Caco-2 (cell line): ENCODE data around the gene ZDHHC13. TPM values are rescaled to one million over a fixed set of nuclear protein-coding genes. Genes with fewer than 3 reads are reported as not detected.

Experiments
- BruUV-seq: library from RNA; stranded (reverse); fragments of 400-500 nt; replicated peaks from 2 replicates; lab custom pipeline; 2021; lab: Mats Ljungman, UMichigan
- CTCF ChIA-PET: fragments of 300-600 bp; sonication (Branson Sonifier 250); formaldehyde crosslinking; loops from one replicate; lab custom pipeline; 2022; ENCODE audit warnings: antibody characterized with exemption; lab: Charles Lee
- POLR2A ChIA-PET: fragments of 300-600 bp; sonication (Branson Sonifier 250); formaldehyde crosslinking; loops from one replicate; lab custom pipeline; 2022; ENCODE audit warnings: antibody characterized with exemption; lab: Charles Lee
- DNase-seq, 2 experiments: peaks; one replicate each; pipeline versions ENCODE4 v3.0.0 to v3.0.0-alpha.2; 2020 to 2022
- H3K27me3 ChIP-seq: replicated peaks from 2 replicates; pipeline ENCODE4 v1.6.0; 2011; ENCODE audit warnings: low read length; ENCODE audit not compliant: control insufficient read depth, insufficient read depth
- H3K36me3 ChIP-seq: 2 replicates; pipeline ENCODE4 v1.5.1; 2011; ENCODE audit warnings: low read length; ENCODE audit not compliant: control insufficient read depth, insufficient read depth
- H3K4me1 ChIP-seq: fragments of 250-450 bp; sonication (Bioruptor Pico); 2 replicates; pipeline ENCODE4 v1.5.1; 2020; ENCODE audit warnings: mild to moderate bottlenecking
- H3K4me3 ChIP-seq: 2 replicates; pipeline ENCODE4 v1.5.1; 2011; ENCODE audit warnings: low read depth, mild to moderate bottlenecking, control low read depth, low read length
- H3K9me3 ChIP-seq: fragments of 250-450 bp; sonication (Bioruptor Pico); 2 replicates; pipeline ENCODE4 v1.5.1; 2020; ENCODE audit warnings: mild to moderate bottlenecking, moderate library complexity
- H3K27ac Mint-ChIP-seq: one replicate; pipeline ENCODE4 v1.8.0; 2022; ENCODE audit warnings: mixed read lengths; ENCODE audit not compliant: unreplicated experiment
- H3K27me3 Mint-ChIP-seq: one replicate; pipeline ENCODE4 v1.8.0; 2022; ENCODE audit warnings: mixed read lengths; ENCODE audit not compliant: insufficient read depth, unreplicated experiment
- H3K36me3 Mint-ChIP-seq: one replicate; pipeline ENCODE4 v1.8.0; 2022; ENCODE audit warnings: mild to moderate bottlenecking, mixed read lengths; ENCODE audit not compliant: insufficient read depth, unreplicated experiment
- H3K4me1 Mint-ChIP-seq: one replicate; pipeline ENCODE4 v1.8.0; 2022; ENCODE audit warnings: low read depth, mixed read lengths; ENCODE audit not compliant: unreplicated experiment
- H3K4me3 Mint-ChIP-seq: one replicate; pipeline ENCODE4 v1.8.0; 2022; ENCODE audit warnings: mild to moderate bottlenecking, moderate library complexity, mixed read lengths; ENCODE audit not compliant: unreplicated experiment
- H3K9me3 Mint-ChIP-seq: one replicate; pipeline ENCODE4 v1.8.0; 2022; ENCODE audit warnings: mixed read lengths; ENCODE audit not compliant: unreplicated experiment
- CTCF ChIP-seq, 2 experiments: fragments of 200-600 bp in 1 of 2; IDR thresholded peaks; 1 replicate in 1 of 2; 2 replicates in 1 of 2; pipeline versions ENCODE4 v1.5.1 to v1.8.0; 2011 to 2022; ENCODE audit warnings: antibody characterized with exemption in 1 of 2, control low read depth in 1 of 2, inconsistent platforms in 1 of 2, low read depth in 1 of 2, low read length in 1 of 2, mild to moderate bottlenecking in 1 of 2, moderate library complexity in 1 of 2; ENCODE audit not compliant: insufficient read depth in 1 of 2, severe bottlenecking in 1 of 2, unreplicated experiment in 1 of 2
- intact Hi-C: fragments of 100-400 bp; cut with micrococcal nuclease; formaldehyde crosslinking; loops from one replicate; pipeline ENCODE4 v1.10.0; 2022; ENCODE audit not compliant: unreplicated experiment
- total RNA-seq: library from RNA; stranded (reverse); gene quantifications from 2 replicates; pipeline ENCODE4 v1.2.3, GENCODE V29; 2022

The ZDHHC13 gene
- total RNA-seq, 1 experiment from 2014 or later: 21.8 TPM

- H3K9me3 ChIP-seq: no peaks in the 10 kb centered on the region
- Mint-ChIP-seq H3K36me3 (peaks cover 19% of the 10 kb centered on the region), H3K4me1 (peaks cover 43% of the 10 kb centered on the region), H3K9me3 (no peaks in the 10 kb centered on the region), H3K27me3 (no peaks in the 10 kb centered on the region), H3K4me3 (no peak overlapping the region), H3K27ac (no peak overlapping the region)
- H3K4me1 ChIP-seq: peaks cover 41% of the 10 kb centered on the region
- no peaks in the 10 kb centered on the region for H3K27me3 ChIP-seq
- no peak overlapping the region for H3K4me3 ChIP-seq
- no peak for DNase-seq
- intact Hi-C loops: no loop called here
- CTCF ChIA-PET: interaction anchor here (0.5 kb wide), 1 partner anchor 21 kb away, joined by 3 read pairs; no protein-coding TSS in a partner anchor
- POLR2A ChIA-PET: interaction anchor here (0.6 kb wide), 1 partner anchor 172 kb away, joined by 3 read pairs; no protein-coding TSS in a partner anchor
- BruUV-seq: no TSS peak
- no peaks in the 10 kb centered on the region for H3K36me3 ChIP-seq
- TF ChIP-seq CTCF (IDR thresholded peaks at IDR 0.05; ENCODE audit: insufficient read depth in 1 of 2, low read depth in 1 of 2, low read length in 1 of 2, severe bottlenecking in 1 of 2, unreplicated experiment in 1 of 2): no peak
Measured at GRCh38 chr11:19218216-19218615, 101.2 kb downstream of the ZDHHC13 start.

GRCh38 chr11:19218786-19219460 is 102.0 kb downstream of the ZDHHC13 start:
- no peak for TF ChIP-seq CTCF (IDR thresholded peaks at IDR 0.05; ENCODE audit: insufficient read depth in 1 of 2, low read depth in 1 of 2, low read length in 1 of 2, severe bottlenecking in 1 of 2, unreplicated experiment in 1 of 2)
- no peaks in the 10 kb centered on the region for H3K27me3 Mint-ChIP-seq
- peaks cover 43% of the 10 kb centered on the region for H3K4me1 Mint-ChIP-seq
- intact Hi-C loops: no loop called here
- Histone ChIP-seq H3K9me3 (no peaks in the 10 kb centered on the region), H3K27me3 (no peaks in the 10 kb centered on the region), H3K36me3 (no peaks in the 10 kb centered on the region), H3K4me1 (peaks cover 43% of the 10 kb centered on the region), H3K4me3 (no peak overlapping the region)
- no peak overlapping the region for H3K27ac Mint-ChIP-seq
- no peaks in the 10 kb centered on the region for H3K9me3 Mint-ChIP-seq
- no peak overlapping the region for H3K4me3 Mint-ChIP-seq
- CTCF ChIA-PET: interaction anchor here (0.5 kb wide), 1 partner anchor 22 kb away, joined by 3 read pairs; no protein-coding TSS in a partner anchor
- DNase-seq: no peak
- peaks cover 25% of the 10 kb centered on the region for H3K36me3 Mint-ChIP-seq
- POLR2A ChIA-PET: no interaction called here
- no TSS peak for BruUV-seq

GRCh38 chr11:19220903-19221724 is 104.1 kb downstream of the ZDHHC13 start:
- CTCF ChIA-PET: interaction anchor here (0.6 to 0.7 kb wide), 2 partner anchors 20 to 144 kb away, joined by 3 to 7 read pairs; partner anchors contain the start of gene E2F8
- Histone ChIP-seq H3K4me3 (no peak overlapping the region), H3K27me3 (no peaks in the 10 kb centered on the region), H3K9me3 (no peaks in the 10 kb centered on the region), H3K36me3 (peaks cover 6% of the 10 kb centered on the region), H3K4me1 (peaks cover 43% of the 10 kb centered on the region)
- Mint-ChIP-seq H3K27ac (peak overlapping the region; percentile 52), H3K9me3 (peaks cover 9% of the 10 kb centered on the region), H3K4me3 (peak overlapping the region; percentile 1), H3K27me3 (no peaks in the 10 kb centered on the region), H3K4me1 (peaks cover 36% of the 10 kb centered on the region), H3K36me3 (peaks cover 46% of the 10 kb centered on the region)
- DNase-seq: peak in 1 of 2 experiments; percentile 38
- no peak for TF ChIP-seq CTCF (IDR thresholded peaks at IDR 0.05; ENCODE audit: insufficient read depth in 1 of 2, low read depth in 1 of 2, low read length in 1 of 2, severe bottlenecking in 1 of 2, unreplicated experiment in 1 of 2)
- no TSS peak for BruUV-seq
- POLR2A ChIA-PET: interaction anchor here (1.0 kb wide), 1 partner anchor 11 kb away, joined by 3 read pairs; no protein-coding TSS in a partner anchor
- intact Hi-C loops: loop anchor here (1.0 kb wide), 4 partner anchors 12 to 45 kb away; partner anchors contain the start of gene E2F8
